ENCODE results near the gene RGS7. TPM values are rescaled to one million over a fixed set of nuclear protein-coding genes. Genes with fewer than 3 reads are reported as not detected.
"Not testable (repeated sequence)": the region's sequence is repeated elsewhere in the genome, so short reads cannot be mapped to it uniquely, and the experiment has no call there.

Gene RGS7
- total RNA-seq, 1 experiment from 2014 or later = not detected

DNA sequence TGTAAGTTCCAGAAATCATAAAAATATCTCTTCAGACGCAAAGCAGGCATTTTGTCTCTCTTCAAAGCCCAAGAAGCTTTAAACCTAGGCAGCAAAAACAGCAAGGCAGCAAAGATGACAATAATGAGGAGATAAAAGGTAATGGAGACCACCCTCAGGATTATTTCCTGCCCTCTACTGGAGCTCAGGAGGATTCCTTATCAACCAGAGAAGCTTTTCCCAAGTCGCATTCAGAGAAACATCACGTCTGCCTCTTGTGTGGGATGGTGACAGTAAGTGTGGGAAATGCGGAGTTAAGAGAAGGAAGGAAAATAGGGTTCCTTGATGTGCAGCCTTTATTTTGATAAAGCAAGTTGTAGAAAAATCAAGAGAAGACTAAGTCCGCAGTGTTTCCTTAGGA lies 365.8 kb downstream of the RGS7 start:
- Histone ChIP-seq H3K9ac (ENCODE audit: low read length) (no peak overlapping the region), H3K36me3 (ENCODE audit: insufficient read depth, low read length) (no peaks in the 10 kb centered on the region), H3K9me3 (ENCODE audit: low read length) (no peaks in the 10 kb centered on the region), H3K9me2 (replicated peaks; ENCODE audit: insufficient read depth, low read length) (no peaks in the 10 kb centered on the region), H3K4me3 (ENCODE audit: low read length) (no peak overlapping the region), H3K27me3 (ENCODE audit: low read length) (no peaks in the 10 kb centered on the region), H3K27ac (ENCODE audit: low read length) (no peak overlapping the region), H3K4me2 (ENCODE audit: low read depth, low read length, poor library complexity, severe bottlenecking) (no peak overlapping the region), H3K4me1 (ENCODE audit: low read length) (no peaks in the 10 kb centered on the region), H4K20me1 (ENCODE audit: insufficient read depth, low read depth, low read length) (no peaks in the 10 kb centered on the region), H3K79me2 (ENCODE audit: low read length) (no peaks in the 10 kb centered on the region), H2AFZ (ENCODE audit: low read length) (no peak overlapping the region)
- no peak for DNase-seq

DNA sequence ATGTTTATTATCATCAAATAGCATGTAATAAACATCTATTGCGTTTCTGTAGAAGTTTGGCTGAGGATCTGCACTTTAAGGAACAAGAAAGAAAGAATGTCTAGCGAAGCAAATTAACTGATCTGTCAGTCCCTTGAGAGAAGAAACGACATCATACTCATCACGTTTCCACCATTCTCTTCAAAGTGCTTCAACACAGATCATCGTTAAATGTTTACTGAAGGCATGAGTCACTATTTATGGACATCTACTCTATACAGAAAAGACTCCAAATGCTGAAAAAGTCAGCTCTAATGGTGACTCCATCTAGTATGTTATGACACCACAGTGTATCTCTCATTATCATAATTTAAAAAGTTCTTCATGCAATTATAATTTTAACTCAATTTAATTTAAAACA lies 369.1 kb downstream of the RGS7 start:
- Histone ChIP-seq H3K27me3 (ENCODE audit: low read length) (no peaks in the 10 kb centered on the region), H3K27ac (ENCODE audit: low read length) (no peak overlapping the region), H3K9me2 (replicated peaks; ENCODE audit: insufficient read depth, low read length) (no peaks in the 10 kb centered on the region), H3K4me2 (ENCODE audit: low read depth, low read length, poor library complexity, severe bottlenecking) (no peak overlapping the region), H3K4me1 (ENCODE audit: low read length) (no peaks in the 10 kb centered on the region), H3K4me3 (ENCODE audit: low read length) (no peak overlapping the region), H3K36me3 (ENCODE audit: insufficient read depth, low read length) (no peaks in the 10 kb centered on the region), H3K79me2 (ENCODE audit: low read length) (no peaks in the 10 kb centered on the region), H4K20me1 (ENCODE audit: insufficient read depth, low read depth, low read length) (no peaks in the 10 kb centered on the region), H3K9me3 (ENCODE audit: low read length) (no peaks in the 10 kb centered on the region), H3K9ac (ENCODE audit: low read length) (no peak overlapping the region), H2AFZ (ENCODE audit: low read length) (no peak overlapping the region)
- DNase-seq = no peak

- no peak overlapping the region for H3K4me3 ChIP-seq (ENCODE audit: low read length)
These were observed 371.9 kb downstream of the RGS7 start for GRCh38 chr1:240985081-240985480.

GRCh38 chr1:240980342-240980741 lies 376.7 kb downstream of the RGS7 start:
- Histone ChIP-seq H3K79me2 (ENCODE audit: low read length) (no peaks in the 10 kb centered on the region), H3K9ac (ENCODE audit: low read length) (no peak overlapping the region), H2AFZ (ENCODE audit: low read length) (no peak overlapping the region), H3K4me2 (ENCODE audit: low read depth, low read length, poor library complexity, severe bottlenecking) (no peak overlapping the region), H3K36me3 (ENCODE audit: insufficient read depth, low read length) (no peaks in the 10 kb centered on the region), H3K9me3 (ENCODE audit: low read length) (no peaks in the 10 kb centered on the region), H3K27me3 (ENCODE audit: low read length) (no peaks in the 10 kb centered on the region), H4K20me1 (ENCODE audit: insufficient read depth, low read depth, low read length) (no peaks in the 10 kb centered on the region), H3K9me2 (replicated peaks; ENCODE audit: insufficient read depth, low read length) (no peaks in the 10 kb centered on the region), H3K27ac (ENCODE audit: low read length) (no peak overlapping the region), H3K4me1 (ENCODE audit: low read length) (no peaks in the 10 kb centered on the region), H3K4me3 (ENCODE audit: low read length) (no peak overlapping the region)
- DNase-seq = no peak

More at GRCh38 chr1:240985081-240985480, 371.9 kb downstream of the RGS7 start:
- H3K27me3 ChIP-seq (ENCODE audit: low read length) = no peaks in the 10 kb centered on the region
- no peaks in the 10 kb centered on the region for H3K79me2 ChIP-seq (ENCODE audit: low read length)
- H4K20me1 ChIP-seq (ENCODE audit: insufficient read depth, low read depth, low read length) = no peaks in the 10 kb centered on the region
- H3K9me3 ChIP-seq (ENCODE audit: low read length) = no peaks in the 10 kb centered on the region
- no peak for DNase-seq
- no peak overlapping the region for H3K4me2 ChIP-seq (ENCODE audit: low read depth, low read length, poor library complexity, severe bottlenecking)
- H3K9me2 ChIP-seq (replicated peaks; ENCODE audit: insufficient read depth, low read length) = no peaks in the 10 kb centered on the region
- no peak overlapping the region for H2AFZ ChIP-seq (ENCODE audit: low read length)
- no peak overlapping the region for H3K9ac ChIP-seq (ENCODE audit: low read length)
- H3K27ac ChIP-seq (ENCODE audit: low read length) = no peak overlapping the region
- no peaks in the 10 kb centered on the region for H3K4me1 ChIP-seq (ENCODE audit: low read length)
- H3K36me3 ChIP-seq (ENCODE audit: insufficient read depth, low read length) = no peaks in the 10 kb centered on the region

GRCh38 chr1:240976685-240977084 lies 380.3 kb downstream of the RGS7 start:
- Histone ChIP-seq H3K27ac (ENCODE audit: low read length) (no peak overlapping the region), H3K36me3 (ENCODE audit: insufficient read depth, low read length) (no peaks in the 10 kb centered on the region), H3K4me3 (ENCODE audit: low read length) (no peak overlapping the region), H3K9me3 (ENCODE audit: low read length) (no peaks in the 10 kb centered on the region), H3K9ac (ENCODE audit: low read length) (no peak overlapping the region), H2AFZ (ENCODE audit: low read length) (no peak overlapping the region), H3K4me1 (ENCODE audit: low read length) (no peaks in the 10 kb centered on the region), H3K4me2 (ENCODE audit: low read depth, low read length, poor library complexity, severe bottlenecking) (no peak overlapping the region), H3K79me2 (ENCODE audit: low read length) (no peaks in the 10 kb centered on the region), H4K20me1 (ENCODE audit: insufficient read depth, low read depth, low read length) (no peaks in the 10 kb centered on the region), H3K27me3 (ENCODE audit: low read length) (no peaks in the 10 kb centered on the region), H3K9me2 (replicated peaks; ENCODE audit: insufficient read depth, low read length) (no peaks in the 10 kb centered on the region)
- no peak for DNase-seq

DNA sequence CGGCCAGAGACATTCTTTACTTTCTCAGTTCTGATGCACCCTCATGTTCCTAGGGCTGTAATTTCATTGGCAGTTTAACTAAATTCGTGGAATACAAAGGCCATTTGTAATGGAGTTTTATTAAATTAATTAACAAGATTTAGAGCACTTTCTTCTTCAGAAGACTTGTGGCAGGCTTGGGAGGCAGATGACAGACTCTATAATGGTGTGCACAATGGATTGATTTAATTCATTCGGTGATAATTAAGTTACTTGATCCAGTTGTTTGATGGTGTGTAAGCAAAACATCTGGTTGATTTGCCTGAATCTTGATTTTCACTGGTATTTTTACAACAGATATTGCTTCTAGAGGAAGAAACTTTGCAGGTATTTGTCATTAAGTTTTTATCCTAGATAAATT lies 383.1 kb downstream of the RGS7 start:
- Histone ChIP-seq H4K20me1 (ENCODE audit: insufficient read depth, low read depth, low read length) (no peaks in the 10 kb centered on the region), H3K4me3 (ENCODE audit: low read length) (no peak overlapping the region), H3K27ac (ENCODE audit: low read length) (no peak overlapping the region), H3K9me2 (replicated peaks; ENCODE audit: insufficient read depth, low read length) (no peaks in the 10 kb centered on the region), H3K9ac (ENCODE audit: low read length) (no peak overlapping the region), H3K4me1 (ENCODE audit: low read length) (no peaks in the 10 kb centered on the region), H3K79me2 (ENCODE audit: low read length) (no peaks in the 10 kb centered on the region), H3K4me2 (ENCODE audit: low read depth, low read length, poor library complexity, severe bottlenecking) (no peak overlapping the region), H3K9me3 (ENCODE audit: low read length) (no peaks in the 10 kb centered on the region), H3K36me3 (ENCODE audit: insufficient read depth, low read length) (no peaks in the 10 kb centered on the region), H3K27me3 (ENCODE audit: low read length) (no peaks in the 10 kb centered on the region), H2AFZ (ENCODE audit: low read length) (no peak overlapping the region)
- no peak for DNase-seq

DNA sequence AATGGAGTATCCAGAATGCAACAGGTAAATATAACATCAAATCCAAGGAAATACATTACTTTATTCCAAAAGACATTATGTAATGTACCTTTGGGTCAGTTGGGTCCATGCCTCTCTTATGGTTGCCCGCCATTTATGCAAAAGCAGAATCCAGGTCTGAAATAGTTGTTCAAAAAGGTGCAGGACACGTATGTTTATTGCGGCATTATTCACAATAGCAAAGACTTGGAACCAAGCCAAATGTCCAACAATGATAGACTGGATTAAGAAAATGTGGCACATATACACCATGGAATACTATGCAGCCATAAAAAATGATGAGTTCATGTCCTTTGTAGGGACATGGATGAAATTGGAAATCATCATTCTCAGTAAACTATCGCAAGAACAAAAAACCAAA lies 384.9 kb downstream of the RGS7 start:
- H3K27me3 ChIP-seq (ENCODE audit: low read length); H3K9ac ChIP-seq (ENCODE audit: low read length); H3K4me3 ChIP-seq (ENCODE audit: low read length); H3K4me2 ChIP-seq (ENCODE audit: low read depth, low read length, poor library complexity, severe bottlenecking); H4K20me1 ChIP-seq (ENCODE audit: insufficient read depth, low read depth, low read length); H3K36me3 ChIP-seq (ENCODE audit: insufficient read depth, low read length); H3K9me3 ChIP-seq (ENCODE audit: low read length); H3K9me2 ChIP-seq (replicated peaks; ENCODE audit: insufficient read depth, low read length); H3K79me2 ChIP-seq (ENCODE audit: low read length); H2AFZ ChIP-seq (ENCODE audit: low read length); H3K27ac ChIP-seq (ENCODE audit: low read length); H3K4me1 ChIP-seq (ENCODE audit: low read length); DNase-seq: not testable (repeated sequence)

DNA sequence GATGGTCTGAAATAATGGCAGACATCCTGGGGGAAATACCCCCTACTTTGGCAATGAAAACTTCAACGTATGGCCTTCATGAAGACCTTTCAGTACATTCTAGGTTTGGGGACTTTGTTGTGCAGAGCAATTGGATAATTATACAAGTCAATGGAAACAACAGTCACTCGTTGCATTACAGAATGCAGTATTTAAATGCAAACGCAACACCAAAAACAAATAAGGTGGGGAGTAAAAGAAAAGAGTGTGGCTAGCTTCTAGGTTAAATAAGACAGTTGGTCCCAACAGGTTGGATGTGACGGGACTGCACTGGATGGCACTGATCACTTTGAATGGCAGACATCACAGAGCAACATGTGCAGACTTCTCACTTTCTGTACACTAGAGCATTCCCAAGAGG lies 386.8 kb downstream of the RGS7 start:
- Histone ChIP-seq H2AFZ (ENCODE audit: low read length) (no peak overlapping the region), H4K20me1 (ENCODE audit: insufficient read depth, low read depth, low read length) (no peaks in the 10 kb centered on the region), H3K9me2 (replicated peaks; ENCODE audit: insufficient read depth, low read length) (no peaks in the 10 kb centered on the region), H3K4me2 (ENCODE audit: low read depth, low read length, poor library complexity, severe bottlenecking) (no peak overlapping the region), H3K9me3 (ENCODE audit: low read length) (no peaks in the 10 kb centered on the region), H3K79me2 (ENCODE audit: low read length) (no peaks in the 10 kb centered on the region), H3K4me3 (ENCODE audit: low read length) (no peak overlapping the region), H3K27ac (ENCODE audit: low read length) (no peak overlapping the region), H3K4me1 (ENCODE audit: low read length) (no peaks in the 10 kb centered on the region), H3K36me3 (ENCODE audit: insufficient read depth, low read length) (no peaks in the 10 kb centered on the region), H3K27me3 (ENCODE audit: low read length) (no peaks in the 10 kb centered on the region), H3K9ac (ENCODE audit: low read length) (no peak overlapping the region)
- no peak for DNase-seq

DNA sequence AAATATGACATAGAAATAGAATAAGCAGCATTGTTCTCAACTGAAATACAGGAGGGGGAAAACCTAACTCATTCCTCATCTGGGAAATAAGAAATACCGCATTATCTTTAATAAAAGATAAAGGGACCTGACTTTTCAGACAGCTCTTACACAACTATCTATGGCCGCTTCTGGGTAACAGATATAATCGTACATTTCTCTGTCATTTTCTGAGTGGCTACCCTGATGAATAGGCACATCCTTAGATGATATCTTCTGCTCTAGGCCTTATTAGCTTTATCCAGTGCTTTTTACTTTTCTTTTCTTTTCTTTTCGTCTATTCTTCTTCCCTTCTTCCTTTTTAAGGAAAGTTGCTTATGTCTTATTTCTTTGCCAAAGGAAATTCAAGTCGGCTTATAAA lies 388.1 kb downstream of the RGS7 start:
- no peaks in the 10 kb centered on the region for H3K79me2 ChIP-seq (ENCODE audit: low read length)
- no peaks in the 10 kb centered on the region for H3K36me3 ChIP-seq (ENCODE audit: insufficient read depth, low read length)
- no peak overlapping the region for H3K27ac ChIP-seq (ENCODE audit: low read length)
- no peak overlapping the region for H3K9ac ChIP-seq (ENCODE audit: low read length)
- H3K9me3 ChIP-seq (ENCODE audit: low read length) = no peaks in the 10 kb centered on the region
- H3K4me1 ChIP-seq (ENCODE audit: low read length) = no peaks in the 10 kb centered on the region
- no peaks in the 10 kb centered on the region for H4K20me1 ChIP-seq (ENCODE audit: insufficient read depth, low read depth, low read length)
- no peak overlapping the region for H3K4me3 ChIP-seq (ENCODE audit: low read length)
- no peak overlapping the region for H2AFZ ChIP-seq (ENCODE audit: low read length)
- H3K4me2 ChIP-seq (ENCODE audit: low read depth, low read length, poor library complexity, severe bottlenecking) = no peak overlapping the region
- no peaks in the 10 kb centered on the region for H3K9me2 ChIP-seq (replicated peaks; ENCODE audit: insufficient read depth, low read length)
- no peak for DNase-seq
- H3K27me3 ChIP-seq (ENCODE audit: low read length) = no peaks in the 10 kb centered on the region
